GM19468 (cell line): Measurements from ENCODE around the gene ZCCHC2.

Experiments
- ATAC-seq: cut with Tn5 transposase; IDR thresholded peaks from one replicate; pipeline ENCODE4 v1.9.1; 2021; ENCODE audit warnings: mild to moderate bottlenecking, moderate library complexity, moderate number of reproducible peaks; ENCODE audit not compliant: unreplicated experiment; ENCODE audit errors: extremely low read depth

ZCCHC2 gene

GRCh38 chr18:62537042-62537894, 14.4 kb downstream of the ZCCHC2 start:
- ATAC-seq = no peak

- no peak for ATAC-seq
These were observed 15.1 kb downstream of the ZCCHC2 start for GRCh38 chr18:62537946-62538345.

GRCh38 chr18:62538881-62539280, 16.1 kb downstream of the ZCCHC2 start:
- ATAC-seq = no peak

- no peak for ATAC-seq
These were observed 16.7 kb downstream of the ZCCHC2 start for GRCh38 chr18:62539284-62540165.

GRCh38 chr18:62543021-62543420, 20.2 kb downstream of the ZCCHC2 start:
- ATAC-seq = no peak

GRCh38 chr18:62545098-62545497, 22.3 kb downstream of the ZCCHC2 start:
- no peak for ATAC-seq

GRCh38 chr18:62549755-62550154, 26.9 kb downstream of the ZCCHC2 start:
- no peak for ATAC-seq

GRCh38 chr18:62550746-62551145, 27.9 kb downstream of the ZCCHC2 start:
- ATAC-seq = no peak

- no peak for ATAC-seq
These were observed 29.2 kb downstream of the ZCCHC2 start for GRCh38 chr18:62551972-62552513.

GRCh38 chr18:62554061-62554815, 31.4 kb downstream of the ZCCHC2 start:
- no peak for ATAC-seq

- no peak for ATAC-seq
These were observed 32.3 kb downstream of the ZCCHC2 start for GRCh38 chr18:62555135-62555534.

GRCh38 chr18:62556397-62556796, 33.6 kb downstream of the ZCCHC2 start:
- no peak for ATAC-seq

GRCh38 chr18:62558015-62558663, 35.3 kb downstream of the ZCCHC2 start:
- peak; percentile 33 for ATAC-seq

GRCh38 chr18:62564044-62564443, 41.2 kb downstream of the ZCCHC2 start:
- ATAC-seq = no peak

GRCh38 chr18:62566199-62566598, 43.4 kb downstream of the ZCCHC2 start:
- no peak for ATAC-seq

GRCh38 chr18:62566818-62567217, 44.0 kb downstream of the ZCCHC2 start:
- ATAC-seq = no peak

GRCh38 chr18:62569081-62569655, 46.3 kb downstream of the ZCCHC2 start:
- no peak for ATAC-seq

- no peak for ATAC-seq
These were observed 48.2 kb downstream of the ZCCHC2 start for GRCh38 chr18:62571037-62571436.

GRCh38 chr18:62571648-62572047, 48.8 kb downstream of the ZCCHC2 start:
- ATAC-seq = no peak
